Sigmoid colon (tissue), 7 donors: ENCODE measurements around the gene PDZD4. TPM values are rescaled to one million over a fixed set of nuclear protein-coding genes. Genes with fewer than 3 reads are reported as not detected.

ENCODE experiments used
- DNase-seq: peaks from one replicate; pipeline ENCODE4 v3.0.0-alpha.2; 2019
- H3K27ac ChIP-seq, 4 donors: fragments of 200-600 bp; sonication (generic); one replicate each; pipeline ENCODE4 v1.5.1; 2016 to 2019; ENCODE audit warnings: mild to moderate bottlenecking in 1 of 4
- H3K27me3 ChIP-seq, 3 donors: fragments of 200-600 bp; sonication (generic); one replicate each; pipeline ENCODE4 v1.5.1; 2019; ENCODE audit warnings: mild to moderate bottlenecking in 1 of 3
- H3K36me3 ChIP-seq, 4 donors: fragments of 200-600 bp; sonication (generic); one replicate each; pipeline ENCODE4 v1.5.1; 2016 to 2019
- H3K4me1 ChIP-seq, 4 donors: fragments of 200-600 bp; sonication (generic); one replicate each; pipeline ENCODE4 v1.5.1; 2017 to 2019
- H3K4me3 ChIP-seq, 4 donors: fragments of 200-600 bp; sonication (generic); one replicate each; pipeline ENCODE4 v1.5.1; 2017 to 2019; ENCODE audit warnings: mild to moderate bottlenecking in 2 of 4, moderate library complexity in 1 of 4
- H3K9me3 ChIP-seq, 4 donors: fragments of 200-600 bp in 3 of 4; sonication (generic) in 3 of 4; one replicate each; pipeline versions ENCODE4 v1.5.1 to v1.6.1; 2013 to 2019
- EP300 ChIP-seq, 4 donors: sonication (generic); formaldehyde crosslinking; IDR thresholded peaks; one replicate each; pipeline ENCODE4 v1.6.1; 2017; ENCODE audit warnings: antibody characterized with exemption in 4 of 4
- POLR2A ChIP-seq, 2 donors: fragments of 450-650 bp; IDR thresholded peaks; one replicate each; pipeline ENCODE4 v1.6.1; 2016; ENCODE audit warnings: antibody characterized with exemption in 2 of 2, mild to moderate bottlenecking in 2 of 2, moderate library complexity in 2 of 2
- POLR2AphosphoS5 ChIP-seq, 4 donors: sonication (generic); formaldehyde crosslinking; IDR thresholded peaks; one replicate each; pipeline ENCODE4 v1.6.1; 2017; ENCODE audit warnings: antibody characterized with exemption in 4 of 4
- WGBS, 2 donors: extraction: QIAGEN DNeasy Blood & Tissue Kit; methylation state at CpG; one replicate each; pipeline ENCODE4 v1.1.7; 2013; 5-methylcytosine and 5-hydroxymethylcytosine counted together
- intact Hi-C: fragments of 100-400 bp; cut with DNase I; formaldehyde crosslinking; loops from one replicate; pipeline ENCODE4 v1.15.1; 2023
- polyA plus RNA-seq, 3 donors: library from polyadenylated mRNA; stranded (reverse); fragments of 200-250 nt; gene quantifications; one replicate each; pipeline ENCODE4 v1.2.3, GENCODE V29; 2013
- total RNA-seq, 4 donors: library from RNA; depleted of rRNA; stranded (reverse); fragments of >200 nt; gene quantifications; one replicate each; pipeline ENCODE4 v1.1.0, GENCODE V29; 2016
- TF ChIP-seq, protein P1 (sequence below), 4 experiments: fragments of 450-650 bp in 3 of 4; fragments of 200-600 bp in 1 of 4; IDR thresholded peaks; one replicate each; pipeline ENCODE4 v1.5.1; 2016 to 2019; ENCODE audit warnings: antibody characterized with exemption in 4 of 4, mild to moderate bottlenecking in 3 of 4, moderate library complexity in 2 of 4
- donor health status: healthy with polysubstance abuse.
- donor health status: Bipolar disorder and iron deficiency.
- donor health status: healthy.

Gene PDZD4
- total and polyA plus RNA-seq, 7 donors: 0.46 to 24.4 (median 8.6) TPM

- Histone ChIP-seq H3K4me1 (no peaks in the 10 kb centered on the region), H3K36me3 (no peaks in the 10 kb centered on the region), H3K4me3 (no peak overlapping the region), H3K27me3 (no peaks in the 10 kb centered on the region), H3K27ac (no peak overlapping the region), H3K9me3 (no peaks in the 10 kb centered on the region)
- TF ChIP-seq EP300 (IDR thresholded peaks at IDR 0.05): no peak
- TF ChIP-seq POLR2A (IDR thresholded peaks at IDR 0.05): no peak
- TF ChIP-seq POLR2AphosphoS5 (IDR thresholded peaks at IDR 0.05): no peak
- TF ChIP-seq, protein P1, sequence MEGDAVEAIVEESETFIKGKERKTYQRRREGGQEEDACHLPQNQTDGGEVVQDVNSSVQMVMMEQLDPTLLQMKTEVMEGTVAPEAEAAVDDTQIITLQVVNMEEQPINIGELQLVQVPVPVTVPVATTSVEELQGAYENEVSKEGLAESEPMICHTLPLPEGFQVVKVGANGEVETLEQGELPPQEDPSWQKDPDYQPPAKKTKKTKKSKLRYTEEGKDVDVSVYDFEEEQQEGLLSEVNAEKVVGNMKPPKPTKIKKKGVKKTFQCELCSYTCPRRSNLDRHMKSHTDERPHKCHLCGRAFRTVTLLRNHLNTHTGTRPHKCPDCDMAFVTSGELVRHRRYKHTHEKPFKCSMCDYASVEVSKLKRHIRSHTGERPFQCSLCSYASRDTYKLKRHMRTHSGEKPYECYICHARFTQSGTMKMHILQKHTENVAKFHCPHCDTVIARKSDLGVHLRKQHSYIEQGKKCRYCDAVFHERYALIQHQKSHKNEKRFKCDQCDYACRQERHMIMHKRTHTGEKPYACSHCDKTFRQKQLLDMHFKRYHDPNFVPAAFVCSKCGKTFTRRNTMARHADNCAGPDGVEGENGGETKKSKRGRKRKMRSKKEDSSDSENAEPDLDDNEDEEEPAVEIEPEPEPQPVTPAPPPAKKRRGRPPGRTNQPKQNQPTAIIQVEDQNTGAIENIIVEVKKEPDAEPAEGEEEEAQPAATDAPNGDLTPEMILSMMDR (IDR thresholded peaks at IDR 0.05): no peak
- no peak for DNase-seq
- 79 to 86% methylated on average over 1 of the region's 1 CpG for WGBS, 2 donors
- intact Hi-C loops: no loop called here
Measured at GRCh38 chrX:153755136-153755535, 75.2 kb downstream of the PDZD4 start.

Other genes starting within 250 kb of the PDZD4 start
- gene CCNQ, start 231.4 kb downstream of the PDZD4 start, total RNA-seq: 10 to 100 TPM; 31.8 to 49.0 (median 39.9) TPM
- 10 to 100 TPM; 36.7 to 40.8 (median 37.9) TPM for gene CCNQ, start 231.4 kb downstream of the PDZD4 start, polyA plus RNA-seq
- not detected for gene DUSP9, start 183.3 kb downstream of the PDZD4 start, total RNA-seq
- gene DUSP9, start 183.3 kb downstream of the PDZD4 start, polyA plus RNA-seq: under 1 TPM in 1 of 3 donors, not detected in 2; 0.06 TPM
- gene PNCK, start 156.7 kb downstream of the PDZD4 start, total RNA-seq: 100 to 1,000 TPM in 1 of 4 donors, 10 to 100 TPM in 3; 33.9 to 135 (median 64.2) TPM
- gene PNCK, start 156.7 kb downstream of the PDZD4 start, polyA plus RNA-seq: 1 to 10 TPM in 1 of 3 donors, not detected in 2; 4.6 TPM
- gene SLC6A8, start 142.6 kb downstream of the PDZD4 start, total RNA-seq: 10 to 100 TPM; 31.9 to 60.7 (median 35.1) TPM
- gene SLC6A8, start 142.6 kb downstream of the PDZD4 start, polyA plus RNA-seq: 100 to 1,000 TPM in 1 of 3 donors, 10 to 100 TPM in 2; 67.9 to 158 (median 70.5) TPM
- gene BCAP31, start 106.2 kb downstream of the PDZD4 start, total RNA-seq: 100 to 1,000 TPM in 1 of 4 donors, 10 to 100 TPM in 3; 59.3 to 124 (median 70.4) TPM
- gene BCAP31, start 106.2 kb downstream of the PDZD4 start, polyA plus RNA-seq: 100 to 1,000 TPM in 1 of 3 donors, 10 to 100 TPM in 2; 61.3 to 216 (median 70.9) TPM
- 10 to 100 TPM; 11.0 to 21.3 (median 18.3) TPM for gene ABCD1, start 105.7 kb downstream of the PDZD4 start, total RNA-seq
- 10 to 100 TPM in 1 of 3 donors, 1 to 10 TPM in 2; 1.8 to 12.8 (median 3.2) TPM for gene ABCD1, start 105.7 kb downstream of the PDZD4 start, polyA plus RNA-seq
- 10 to 100 TPM in 3 of 4 donors, 1 to 10 TPM in 1; 9.2 to 50.1 (median 25.7) TPM for gene PLXNB3, start 66.3 kb downstream of the PDZD4 start, total RNA-seq
- gene PLXNB3, start 66.3 kb downstream of the PDZD4 start, polyA plus RNA-seq: 1 to 10 TPM in 1 of 3 donors, under 1 TPM in 1, not detected in 1; 0.60 to 2.2 TPM
- 10 to 100 TPM in 1 of 4 donors, 1 to 10 TPM in 3; 2.1 to 13.0 (median 6.9) TPM for gene SRPK3, start 49.5 kb downstream of the PDZD4 start, total RNA-seq
- under 1 TPM in 1 of 3 donors, not detected in 2; 0.31 TPM for gene SRPK3, start 49.5 kb downstream of the PDZD4 start, polyA plus RNA-seq
- 10 to 100 TPM; 54.2 to 89.5 (median 62.7) TPM for gene IDH3G, start 36.2 kb downstream of the PDZD4 start, total RNA-seq
- 10 to 100 TPM; 66.7 to 85.3 (median 76.5) TPM for gene IDH3G, start 36.2 kb downstream of the PDZD4 start, polyA plus RNA-seq
- gene SSR4, start 35.9 kb downstream of the PDZD4 start, total RNA-seq: 100 to 1,000 TPM; 143 to 177 (median 156) TPM
- 100 to 1,000 TPM; 327 to 494 (median 405) TPM for gene SSR4, start 35.9 kb downstream of the PDZD4 start, polyA plus RNA-seq
- 10 to 100 TPM in 3 of 4 donors, 1 to 10 TPM in 1; 6.6 to 30.2 (median 23.1) TPM for gene L1CAM, start 55.6 kb upstream of the PDZD4 start, total RNA-seq
- gene L1CAM, start 55.6 kb upstream of the PDZD4 start, polyA plus RNA-seq: 10 to 100 TPM in 1 of 3 donors, 1 to 10 TPM in 1, not detected in 1; 2.4 to 10.5 TPM
- 1 to 10 TPM; 1.1 to 2.2 (median 1.3) TPM for gene AVPR2, start 74.1 kb upstream of the PDZD4 start, total RNA-seq
- gene AVPR2, start 74.1 kb upstream of the PDZD4 start, polyA plus RNA-seq: 1 to 10 TPM in 1 of 3 donors, not detected in 2; 1.1 TPM
- 10 to 100 TPM; 12.4 to 27.4 (median 16.3) TPM for gene ARHGAP4, start 95.7 kb upstream of the PDZD4 start, total RNA-seq
- gene ARHGAP4, start 95.7 kb upstream of the PDZD4 start, polyA plus RNA-seq: 100 to 1,000 TPM in 1 of 3 donors, 10 to 100 TPM in 1, 1 to 10 TPM in 1; 8.4 to 122 (median 17.3) TPM
- 100 to 1,000 TPM in 1 of 4 donors, 10 to 100 TPM in 3; 57.4 to 113 (median 79.2) TPM for gene NAA10, start 104.5 kb upstream of the PDZD4 start, total RNA-seq
- 100 to 1,000 TPM in 1 of 3 donors, 10 to 100 TPM in 2; 78.6 to 128 (median 84.7) TPM for gene NAA10, start 104.5 kb upstream of the PDZD4 start, polyA plus RNA-seq
- 10 to 100 TPM in 3 of 4 donors, 1 to 10 TPM in 1; 9.8 to 16.8 (median 13.1) TPM for gene RENBP, start 114.1 kb upstream of the PDZD4 start, total RNA-seq
- gene RENBP, start 114.1 kb upstream of the PDZD4 start, polyA plus RNA-seq: 10 to 100 TPM; 10.2 to 15.1 (median 15.0) TPM
- 10 to 100 TPM; 23.5 to 57.3 (median 30.2) TPM for gene HCFC1, start 141.3 kb upstream of the PDZD4 start, total RNA-seq
- 10 to 100 TPM in 1 of 3 donors, 1 to 10 TPM in 2; 7.4 to 34.4 (median 8.4) TPM for gene HCFC1, start 141.3 kb upstream of the PDZD4 start, polyA plus RNA-seq
- gene TMEM187, start 142.2 kb upstream of the PDZD4 start, total RNA-seq: 1 to 10 TPM; 3.5 to 8.6 (median 4.4) TPM
- 1 to 10 TPM; 3.6 to 9.3 (median 3.7) TPM for gene TMEM187, start 142.2 kb upstream of the PDZD4 start, polyA plus RNA-seq
- gene IRAK1, start 189.4 kb upstream of the PDZD4 start, total RNA-seq: 10 to 100 TPM; 26.8 to 41.7 (median 37.3) TPM
- gene IRAK1, start 189.4 kb upstream of the PDZD4 start, polyA plus RNA-seq: 100 to 1,000 TPM in 1 of 3 donors, 10 to 100 TPM in 2; 67.7 to 103 (median 70.3) TPM